Ramos (cell line): ENCODE data around the gene IL1RL1.

Source experiments
- in situ Hi-C: fragments of 300-500 bp; cut with MboI; formaldehyde crosslinking; loops from one replicate; pipeline ENCODE4 v1.14.3; 2022; ENCODE audit warnings: low sequenced_read_pairs; ENCODE audit not compliant: unreplicated experiment

The IL1RL1 gene

GRCh38 chr2:102365763-102366162 lies 54.4 kb downstream of the IL1RL1 start:
- in situ Hi-C loops, result no loop called here

GRCh38 chr2:102366406-102367112 lies 55.2 kb downstream of the IL1RL1 start:
- in situ Hi-C loops, result no loop called here

DNA sequence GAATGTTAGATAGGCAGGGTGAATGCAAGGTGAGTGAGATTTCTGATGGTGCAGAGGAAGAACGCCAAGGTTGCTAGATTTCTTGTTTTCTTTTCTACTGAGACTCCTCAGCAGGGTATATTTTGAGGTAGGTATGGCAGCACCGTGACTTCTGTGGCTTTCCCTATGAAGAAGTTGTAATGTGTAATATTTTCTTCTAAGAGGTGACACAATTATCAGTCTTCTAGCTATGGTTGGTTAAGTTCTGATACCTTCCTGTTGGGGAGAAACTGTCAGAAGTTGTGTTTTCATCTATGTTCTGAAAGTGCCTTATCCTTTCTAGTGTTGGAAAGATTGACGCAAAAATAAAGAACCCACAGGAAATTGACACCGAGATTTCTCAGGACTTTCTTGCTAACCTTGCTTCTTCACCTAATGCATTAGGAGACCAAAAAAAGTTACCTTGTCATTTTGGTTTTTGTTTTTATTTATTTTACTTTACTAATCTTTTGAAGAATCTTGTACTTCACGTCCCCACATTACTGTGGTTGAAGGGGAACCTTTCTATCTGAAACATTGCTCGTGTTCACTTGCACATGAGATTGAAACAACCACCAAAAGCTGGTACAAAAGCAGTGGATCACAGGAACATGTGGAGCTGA lies 56.1 kb downstream of the IL1RL1 start:
- in situ Hi-C loops, result no loop called here

GRCh38 chr2:102368461-102369109 lies 57.2 kb downstream of the IL1RL1 start:
- in situ Hi-C loops, result no loop called here

DNA sequence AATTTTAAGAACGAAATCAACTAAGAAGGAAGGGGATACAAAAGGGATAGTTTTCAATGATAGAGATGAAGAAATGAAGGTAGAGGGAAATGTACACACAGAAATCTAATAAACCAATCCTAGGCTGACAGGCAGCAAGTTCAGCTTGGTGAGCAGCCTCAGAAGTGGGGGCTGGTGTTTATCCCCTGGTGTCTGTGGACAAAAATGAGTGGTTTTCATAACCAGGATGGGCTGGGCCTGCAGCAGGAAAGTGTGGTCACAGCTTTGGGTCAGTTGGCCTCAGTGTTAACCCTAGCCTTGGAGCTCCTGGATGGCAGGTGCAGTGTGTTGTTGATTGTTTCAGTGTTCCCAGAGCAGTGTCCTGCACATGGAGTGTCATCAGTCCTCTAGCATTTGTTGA lies 58.5 kb downstream of the IL1RL1 start:
- in situ Hi-C loops, result no loop called here

DNA sequence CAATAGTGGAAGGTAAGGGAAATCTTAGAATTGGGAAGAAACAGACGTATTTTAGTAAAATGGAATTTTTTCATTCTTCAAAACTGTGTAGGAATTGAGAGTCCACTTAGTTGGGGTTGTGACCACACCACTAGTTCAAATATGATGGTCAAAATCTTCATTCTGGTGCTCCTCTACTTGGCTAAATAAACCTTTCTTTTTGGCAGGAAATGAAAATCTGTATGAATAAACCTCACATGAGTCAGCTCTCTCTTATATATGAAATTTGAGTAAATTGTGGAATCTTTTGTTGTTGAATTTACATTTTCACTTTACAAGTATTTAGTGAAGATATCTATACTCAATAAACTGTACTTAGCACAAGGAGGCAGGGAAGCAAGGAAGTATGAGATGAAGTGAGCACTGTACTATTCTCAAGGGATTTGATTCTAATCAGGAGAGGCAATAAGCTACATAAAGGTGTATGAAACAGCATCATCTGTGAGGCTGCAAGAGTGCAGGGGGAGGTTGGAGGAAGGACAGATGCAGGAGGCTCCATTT lies 64.8 kb downstream of the IL1RL1 start:
- in situ Hi-C loops, result no loop called here

- in situ Hi-C loops, result no loop called here
Observed at GRCh38 chr2:102383722-102384121, 72.4 kb downstream of the IL1RL1 start.

- in situ Hi-C loops, result no loop called here
Observed at GRCh38 chr2:102385522-102385921, 74.2 kb downstream of the IL1RL1 start.

- in situ Hi-C loops, result no loop called here
Observed at GRCh38 chr2:102386004-102386403, 74.6 kb downstream of the IL1RL1 start.

DNA sequence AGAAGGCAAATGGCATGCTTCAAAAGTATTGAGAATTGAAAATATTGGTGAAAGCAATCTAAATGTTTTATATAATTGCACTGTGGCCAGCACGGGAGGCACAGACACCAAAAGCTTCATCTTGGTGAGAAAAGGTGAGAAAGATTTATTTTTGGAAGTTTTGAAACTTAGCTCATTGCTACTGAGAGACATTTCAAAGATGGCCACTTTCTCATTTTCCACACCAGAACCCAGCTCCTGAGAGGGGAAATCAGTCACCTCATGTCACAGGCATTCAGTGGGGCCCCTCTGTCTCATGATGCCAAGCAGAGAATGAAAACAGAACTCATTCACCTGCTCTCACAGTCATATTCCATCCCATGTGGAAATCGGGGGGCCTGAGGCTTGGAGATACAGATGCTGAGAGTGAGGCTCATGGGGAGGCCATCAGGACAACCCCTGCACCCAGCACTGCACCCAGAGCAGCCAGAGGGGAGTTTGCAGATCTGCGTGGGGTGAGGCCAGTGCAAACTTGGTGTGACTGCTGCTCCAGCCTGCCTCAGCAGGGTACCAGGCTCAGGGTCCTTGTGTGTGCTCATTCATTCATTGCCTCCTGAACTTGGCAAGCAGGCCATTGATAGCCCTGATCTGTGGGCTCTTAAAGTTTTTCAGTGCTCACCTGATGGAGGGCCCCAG lies 75.6 kb downstream of the IL1RL1 start:
- in situ Hi-C loops, result no loop called here

DNA sequence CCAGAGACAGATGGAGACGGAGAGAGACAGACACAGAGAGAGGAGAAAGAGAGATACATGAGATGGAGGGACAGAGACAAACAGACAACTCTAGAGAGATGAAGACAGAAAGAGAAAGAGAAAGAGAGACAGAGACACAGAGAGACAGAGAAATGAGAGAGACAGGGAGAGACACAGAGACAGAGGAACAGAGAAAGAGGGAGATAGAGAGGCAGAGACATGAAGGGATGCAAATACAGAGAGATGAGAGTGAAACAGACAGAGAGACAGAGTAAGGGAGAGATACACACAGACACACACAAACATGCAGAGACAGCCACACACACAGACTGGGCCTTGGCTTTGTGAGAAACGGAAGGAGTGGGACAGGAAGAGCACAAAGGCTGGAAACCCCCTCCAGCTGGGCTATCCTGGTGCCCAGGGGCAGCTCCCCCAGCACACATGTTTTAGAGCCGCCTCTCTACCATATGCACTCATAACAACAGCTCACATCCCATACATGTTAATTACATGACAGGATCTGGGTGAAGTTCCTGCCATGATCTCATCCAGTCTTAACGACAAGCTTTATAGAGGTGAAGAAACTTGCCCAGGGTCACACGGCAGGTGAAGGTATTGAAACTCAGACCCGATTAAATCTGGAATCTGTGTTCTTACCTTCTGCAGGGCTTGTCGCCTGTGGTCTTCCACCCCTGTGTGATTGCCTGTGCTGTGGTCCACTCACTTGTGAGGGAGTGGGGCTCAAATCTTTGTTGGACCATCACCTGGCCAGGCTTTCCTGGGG lies 76.6 kb downstream of the IL1RL1 start:
- in situ Hi-C loops, result no loop called here

DNA sequence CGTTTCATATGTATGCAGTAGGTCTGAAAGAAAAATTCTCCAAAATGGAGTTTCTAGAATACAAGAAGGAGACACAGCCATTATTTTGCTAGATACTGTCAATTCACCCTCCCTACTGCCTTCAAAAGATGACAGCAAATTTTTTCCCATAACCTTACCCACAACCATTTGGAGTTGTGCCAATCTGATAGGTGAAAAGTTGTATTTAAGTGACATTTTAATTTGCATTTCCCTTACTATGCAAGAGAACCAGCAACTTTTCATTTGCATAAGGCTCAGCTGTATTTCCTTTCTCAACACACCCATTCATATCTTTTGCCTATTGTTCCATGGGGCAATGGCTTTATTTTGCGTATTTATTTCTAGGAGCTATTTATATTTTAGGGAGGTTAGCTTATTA lies 80.2 kb downstream of the IL1RL1 start:
- in situ Hi-C loops, result no loop called here

DNA sequence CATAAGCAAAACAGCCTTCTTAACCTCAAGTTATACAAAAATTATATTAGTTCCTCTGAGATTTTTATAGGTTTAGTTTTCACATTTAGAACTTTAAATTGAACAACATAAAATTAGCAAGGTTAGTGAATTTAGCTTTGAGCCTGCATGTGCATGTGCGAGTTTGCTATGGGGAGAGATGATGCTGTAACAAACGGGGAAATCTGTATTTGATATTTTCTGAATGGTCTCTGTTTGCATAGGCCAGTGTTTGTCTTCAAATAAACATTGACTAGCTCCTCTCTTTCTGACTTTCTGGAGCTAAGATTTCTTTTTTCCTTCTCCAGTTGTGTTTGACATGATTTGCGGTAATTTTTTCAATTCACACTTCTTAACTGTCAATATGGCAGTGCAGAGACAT lies 80.7 kb downstream of the IL1RL1 start:
- in situ Hi-C loops, result no loop called here

GRCh38 chr2:102392942-102393341 lies 81.6 kb downstream of the IL1RL1 start:
- in situ Hi-C loops, result no loop called here

GRCh38 chr2:102396012-102396411 lies 84.6 kb downstream of the IL1RL1 start:
- in situ Hi-C loops, result no loop called here

- in situ Hi-C loops, result no loop called here
Observed at GRCh38 chr2:102397209-102397608, 85.8 kb downstream of the IL1RL1 start.

DNA sequence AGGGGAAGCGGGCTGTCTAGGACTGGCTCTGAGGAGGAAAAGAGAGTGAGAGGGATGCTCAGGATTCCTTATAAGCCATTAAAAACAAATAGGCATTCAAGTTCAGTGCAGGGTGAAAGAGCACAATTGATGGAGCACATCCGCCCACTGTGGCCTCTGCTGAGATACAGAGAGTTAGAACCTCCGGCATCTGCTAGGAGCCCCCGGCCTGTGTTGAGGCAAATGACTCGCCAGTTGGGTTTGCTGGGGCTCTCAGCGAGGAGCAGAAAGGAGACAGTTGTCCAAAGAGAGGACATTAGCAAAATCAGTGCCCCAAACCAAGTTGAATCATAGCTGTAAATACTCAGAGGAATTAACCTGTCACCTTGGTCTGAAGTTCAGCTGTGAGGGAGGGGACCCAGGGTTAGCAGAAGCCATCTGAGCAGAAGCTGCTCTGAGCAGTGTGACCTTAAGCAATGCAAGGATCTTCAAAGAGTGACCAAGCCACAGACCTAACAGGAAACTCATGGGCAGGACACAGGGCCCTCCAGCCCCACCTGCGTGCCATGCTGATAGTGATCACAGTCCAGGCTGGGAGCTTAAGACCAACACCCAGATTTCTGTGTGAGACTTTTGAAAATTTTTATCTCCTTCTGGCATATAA lies 88.3 kb downstream of the IL1RL1 start:
- in situ Hi-C loops, result no loop called here

DNA sequence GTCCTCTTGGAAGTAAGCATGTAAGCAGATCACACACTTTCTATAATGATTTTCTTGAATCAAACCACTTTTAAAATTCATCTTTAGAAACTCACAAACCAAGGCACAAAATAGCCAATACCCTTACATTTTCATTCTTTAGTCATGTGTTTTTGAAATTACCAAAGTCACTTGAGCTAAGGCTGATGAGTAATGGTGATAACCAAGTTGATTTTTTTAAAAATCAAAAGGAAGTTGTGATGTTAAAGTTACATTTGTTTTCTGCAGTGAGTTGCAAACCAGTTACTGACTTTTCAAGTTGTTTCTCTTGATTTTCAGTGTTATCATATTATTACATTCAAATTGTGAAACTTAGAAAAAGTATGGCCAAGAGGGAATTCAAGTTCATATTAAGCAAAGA lies 90.1 kb downstream of the IL1RL1 start:
- in situ Hi-C loops, result no loop called here
